Stimulated activated CD8-positive, alpha-beta memory T cell treated with anti-CD3 and anti-CD28 coated beads, Interleukin-4, amount 100 ng/mL, for 4 hours (primary cell): ENCODE results near the gene RNF10.
A peak's percentile ranks its signal among the peaks of the same experiment; 100 is the strongest.
"Not testable (repeated sequence)": the region's sequence is repeated elsewhere in the genome, so short reads cannot be mapped to it uniquely, and the experiment has no call there.

Experiments used
- DNase-seq, 2 donors: peaks; one replicate each; pipeline ENCODE4 v3.0.0-alpha.2; 2020; ENCODE audit warnings: low read depth in 2 of 2, low spot score in 1 of 2

Gene RNF10

GRCh38 chr12:120579179-120579578, 45.0 kb downstream of the RNF10 start:
- DNase-seq, result no peak

- peak; percentile 88 to 91 for DNase-seq
Measured at GRCh38 chr12:120580787-120581723, 46.9 kb downstream of the RNF10 start, which contains the start of gene POP5. Gene POP5, minus strand, starts transcription at chr12:120581402. Its CDS starts 40 bp downstream, at chr12:120581362.

GRCh38 chr12:120581998-120582397, 47.8 kb downstream of the RNF10 start:
- no peak for DNase-seq

- peak; percentile 59 to 81 for DNase-seq
Measured at GRCh38 chr12:120583478-120584030, 49.4 kb downstream of the RNF10 start.

- no peak for DNase-seq
Measured at GRCh38 chr12:120584343-120585149, 50.4 kb downstream of the RNF10 start.

GRCh38 chr12:120586206-120586605, 52.0 kb downstream of the RNF10 start:
- no peak for DNase-seq

- DNase-seq, result no peak
Measured at GRCh38 chr12:120586860-120587259, 52.7 kb downstream of the RNF10 start.

GRCh38 chr12:120588371-120588770, 54.2 kb downstream of the RNF10 start:
- DNase-seq, result no peak

GRCh38 chr12:120588948-120589930, 55.1 kb downstream of the RNF10 start:
- DNase-seq, result no peak

GRCh38 chr12:120590741-120591407, 56.7 kb downstream of the RNF10 start:
- DNase-seq, result no peak

- DNase-seq, result no peak
Measured at GRCh38 chr12:120592121-120593049, 58.2 kb downstream of the RNF10 start.

GRCh38 chr12:120596901-120597300, 62.7 kb downstream of the RNF10 start:
- DNase-seq, result no peak

- no peak for DNase-seq
Measured at GRCh38 chr12:120597861-120598260, 63.7 kb downstream of the RNF10 start.

GRCh38 chr12:120598674-120599463, 64.7 kb downstream of the RNF10 start:
- DNase-seq, result no peak

- no peak for DNase-seq
Measured at GRCh38 chr12:120599672-120600552, 65.8 kb downstream of the RNF10 start.

- not testable (repeated sequence) for DNase-seq
Measured at GRCh38 chr12:120602416-120602815, 68.3 kb downstream of the RNF10 start.

GRCh38 chr12:120610560-120610959, 76.4 kb downstream of the RNF10 start:
- no peak for DNase-seq
